Measurements from ENCODE around the gene AHCYL2. TPM values are rescaled to one million over a fixed set of nuclear protein-coding genes. Genes with fewer than 3 reads are reported as not detected.

AHCYL2 gene
- total RNA-seq, 1 donor from 2014 or later = 11.0 TPM

- Mint-ChIP-seq H3K27ac (ENCODE audit: unreplicated experiment) (no peak overlapping the region), H3K4me1 (ENCODE audit: low read depth) (no peaks in the 10 kb centered on the region), H3K4me3 (ENCODE audit: unreplicated experiment) (no peak overlapping the region), H3K27me3 (ENCODE audit: low read depth) (no peaks in the 10 kb centered on the region), H3K36me3 (ENCODE audit: low read depth) (no peaks in the 10 kb centered on the region), H3K9me3 (ENCODE audit: low read depth) (no peaks in the 10 kb centered on the region)
- DNase-seq (ENCODE audit: low spot score) = no peak
- no peak for TF ChIP-seq CTCF (IDR thresholded peaks at IDR 0.05)
These were observed 149.0 kb downstream of the AHCYL2 start for GRCh38 chr7:129373651-129374428.

GRCh38 chr7:129375141-129375938, 150.5 kb downstream of the AHCYL2 start:
- Mint-ChIP-seq H3K27ac (ENCODE audit: unreplicated experiment) (no peak overlapping the region), H3K27me3 (ENCODE audit: low read depth) (no peaks in the 10 kb centered on the region)
- no peak for TF ChIP-seq CTCF (IDR thresholded peaks at IDR 0.05)

GRCh38 chr7:129376076-129376777, 151.4 kb downstream of the AHCYL2 start:
- Mint-ChIP-seq H3K9me3 (ENCODE audit: low read depth) (no peaks in the 10 kb centered on the region), H3K4me3 (ENCODE audit: unreplicated experiment) (no peak overlapping the region), H3K27me3 (ENCODE audit: low read depth) (no peaks in the 10 kb centered on the region), H3K36me3 (ENCODE audit: low read depth) (no peaks in the 10 kb centered on the region), H3K27ac (ENCODE audit: unreplicated experiment) (no peak overlapping the region), H3K4me1 (ENCODE audit: low read depth) (no peaks in the 10 kb centered on the region)
- TF ChIP-seq CTCF (IDR thresholded peaks at IDR 0.05) = peak; percentile 78
- no peak for DNase-seq (ENCODE audit: low spot score)

More at GRCh38 chr7:129375141-129375938, 150.5 kb downstream of the AHCYL2 start:
- Mint-ChIP-seq H3K4me1 (ENCODE audit: low read depth) (no peaks in the 10 kb centered on the region), H3K9me3 (ENCODE audit: low read depth) (no peaks in the 10 kb centered on the region), H3K36me3 (ENCODE audit: low read depth) (no peaks in the 10 kb centered on the region), H3K4me3 (ENCODE audit: unreplicated experiment) (no peak overlapping the region)
- no peak for DNase-seq (ENCODE audit: low spot score)

- DNase-seq (ENCODE audit: low spot score) = no peak
- H3K27ac Mint-ChIP-seq (ENCODE audit: unreplicated experiment) = no peak overlapping the region
- peak; percentile 49 for TF ChIP-seq CTCF (IDR thresholded peaks at IDR 0.05)
- no peak overlapping the region for H3K4me3 Mint-ChIP-seq (ENCODE audit: unreplicated experiment)
- H3K9me3 Mint-ChIP-seq (ENCODE audit: low read depth) = no peaks in the 10 kb centered on the region
- H3K27me3 Mint-ChIP-seq (ENCODE audit: low read depth) = no peaks in the 10 kb centered on the region
- H3K36me3 Mint-ChIP-seq (ENCODE audit: low read depth) = no peaks in the 10 kb centered on the region
- no peaks in the 10 kb centered on the region for H3K4me1 Mint-ChIP-seq (ENCODE audit: low read depth)
These were observed 152.2 kb downstream of the AHCYL2 start for GRCh38 chr7:129376778-129377700.

Data from chondrocyte (in vitro differentiated cells).